Measurements from ENCODE around the gene LSM12.
"Not testable (repeated sequence)": the region's sequence is repeated elsewhere in the genome, so short reads cannot be mapped to it uniquely, and the experiment has no call there.

The LSM12 gene

GRCh38 chr17:44004761-44005526, 61.5 kb downstream of the LSM12 start:
- DNase-seq: no peak

- DNase-seq: no peak
Observed at GRCh38 chr17:44004077-44004760, 62.3 kb downstream of the LSM12 start, which contains the start of gene NAGS. TSS of gene NAGS (plus strand) at chr17:44004622. CDS start at chr17:44004664, 42 bp downstream.

GRCh38 chr17:44002141-44002848, 64.2 kb downstream of the LSM12 start:
- DNase-seq: no peak

- no peak for DNase-seq
Observed at GRCh38 chr17:44001461-44001920, 65.0 kb downstream of the LSM12 start.

- DNase-seq: no peak
Observed at GRCh38 chr17:44000871-44001460, 65.5 kb downstream of the LSM12 start.

- no peak for DNase-seq
Observed at GRCh38 chr17:44000141-44000860, 66.2 kb downstream of the LSM12 start.

- DNase-seq: no peak
Observed at GRCh38 chr17:43999024-43999423, 67.4 kb downstream of the LSM12 start.

DNA sequence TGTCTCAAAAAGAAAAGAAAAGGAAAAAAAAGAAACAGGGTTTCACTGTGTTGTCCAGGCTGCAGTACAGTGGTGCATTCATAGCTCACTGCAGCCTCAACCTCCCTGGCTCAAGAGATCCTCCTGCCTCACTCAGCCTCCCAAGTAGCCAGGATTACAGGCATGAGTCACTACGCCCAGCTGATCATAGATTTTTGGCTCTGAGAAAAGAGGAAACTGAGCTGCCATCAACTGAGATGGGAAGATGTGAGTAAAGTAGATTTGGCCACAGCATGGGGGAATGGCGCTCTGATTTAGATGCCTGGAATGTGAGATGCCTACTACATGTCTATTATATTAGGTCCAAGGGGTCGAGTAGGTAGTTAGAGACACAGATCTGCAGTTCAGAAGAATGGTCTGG, 67.9 kb downstream of the LSM12 start:
- DNase-seq: no peak

DNA sequence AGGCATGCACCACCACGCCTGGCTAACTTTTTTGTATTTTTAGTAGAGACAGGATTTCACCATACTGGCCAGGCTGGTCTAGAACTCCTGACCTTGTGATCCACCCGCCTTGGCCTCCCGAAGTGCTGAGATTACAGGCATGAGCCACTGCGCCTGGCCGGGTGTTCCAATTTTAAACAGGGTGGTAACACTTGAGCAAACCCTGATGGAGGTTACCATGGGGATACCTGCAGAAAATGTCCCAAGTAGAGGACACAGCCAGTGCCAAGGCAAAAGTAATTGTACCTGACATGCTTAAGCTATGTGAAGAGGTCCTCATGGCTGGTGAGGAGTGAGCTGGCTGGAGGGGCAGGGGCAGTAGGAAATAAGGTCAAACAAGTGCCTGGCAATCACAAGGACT, 69.3 kb downstream of the LSM12 start:
- DNase-seq: not testable (repeated sequence)

DNA sequence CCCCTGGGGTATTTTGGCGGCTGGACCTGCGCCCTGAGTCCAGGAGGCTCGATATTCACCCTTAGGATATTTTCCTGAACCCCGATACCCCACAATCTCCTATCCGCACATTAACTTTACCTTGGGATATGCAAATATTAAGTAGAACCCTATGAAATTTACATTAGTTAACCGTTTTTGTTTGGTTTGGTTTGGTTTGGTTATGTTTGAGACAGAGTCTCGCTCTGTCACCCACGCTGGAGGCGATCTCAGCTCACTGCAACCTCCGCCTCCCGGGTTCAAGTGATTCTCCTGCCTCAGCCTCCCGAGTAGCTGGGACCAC, 71.4 kb downstream of the LSM12 start:
- DNase-seq: no peak

GRCh38 chr17:43994272-43995149, 72.0 kb downstream of the LSM12 start:
- peak; percentile 39 for DNase-seq

DNA sequence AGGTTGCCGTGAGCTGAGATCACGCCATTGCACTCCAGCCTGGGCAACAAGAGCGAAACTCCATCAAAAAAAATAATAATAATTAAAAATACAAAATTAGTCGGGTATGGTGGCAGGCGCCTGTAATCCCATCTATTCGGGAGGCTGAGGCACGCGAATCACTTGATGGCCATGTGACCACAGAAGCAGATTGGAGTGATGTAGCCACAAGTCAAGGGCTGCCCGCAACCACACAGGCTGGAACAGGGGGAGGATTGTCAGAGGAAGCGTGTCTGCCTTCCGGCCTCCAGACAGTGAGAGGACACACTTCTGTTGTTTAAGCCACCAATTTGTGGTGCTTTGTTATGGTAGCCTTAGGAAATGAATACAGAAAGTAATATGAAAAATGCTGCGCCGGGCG, 73.8 kb downstream of the LSM12 start:
- DNase-seq: no peak

GRCh38 chr17:43988301-43988700, 78.2 kb downstream of the LSM12 start:
- DNase-seq: no peak

- DNase-seq: no peak
Observed at GRCh38 chr17:43987131-43988021, 79.1 kb downstream of the LSM12 start.

GRCh38 chr17:43986225-43986981, 80.1 kb downstream of the LSM12 start:
- no peak for DNase-seq

GRCh38 chr17:43984521-43984920, 82.0 kb downstream of the LSM12 start:
- DNase-seq: no peak
